Activated naive CD8-positive, alpha-beta T cell treated with anti-CD3 and anti-CD28 coated beads, Interleukin-2, amount 10 ng/mL, durations not matched to agents 7 days and 5 days (primary cell): Measurements from ENCODE around the gene SUCLG2. TPM values are rescaled to one million over a fixed set of nuclear protein-coding genes. Genes with fewer than 3 reads are reported as not detected.

Source experiments
- ATAC-seq: fragments of 150-1000 bp; cut with Tn5 transposase; one replicate; pipeline ENCODE4 v1.10.0; 2021; ENCODE audit warnings: low read depth, moderate library complexity
- POLR2A ChIA-PET: fragments of 350-600 bp; sonication (Branson Sonifier 250); formaldehyde crosslinking; loops from one replicate; lab custom pipeline; 2021; ENCODE audit warnings: antibody characterized with exemption; lab: Charles Lee
- DNase-seq: peaks from one replicate; pipeline ENCODE4 v3.0.0; 2021
- H3K27ac Mint-ChIP-seq: one replicate; pipeline ENCODE4 v1.8.0; 2022; ENCODE audit warnings: mild to moderate bottlenecking, mixed read lengths
- H3K27me3 Mint-ChIP-seq: one replicate; pipeline ENCODE4 v1.8.0; 2022; ENCODE audit warnings: mild to moderate bottlenecking, moderate library complexity, mixed read lengths
- H3K36me3 Mint-ChIP-seq: one replicate; pipeline ENCODE4 v1.8.0; 2021; ENCODE audit warnings: mild to moderate bottlenecking, mixed read lengths
- H3K4me1 Mint-ChIP-seq: one replicate; pipeline ENCODE4 v1.8.0; 2021; ENCODE audit warnings: mixed read lengths
- H3K4me3 Mint-ChIP-seq: one replicate; pipeline ENCODE4 v1.8.0; 2022; ENCODE audit warnings: mild to moderate bottlenecking, moderate library complexity, mixed read lengths
- H3K9me3 Mint-ChIP-seq: one replicate; pipeline ENCODE4 v1.8.0; 2021; ENCODE audit warnings: mixed read lengths
- total RNA-seq, 2 experiments: library from RNA; stranded (reverse); gene quantifications; one replicate each; pipeline ENCODE4 v1.2.3, GENCODE V29; 2021

The SUCLG2 gene
- total RNA-seq, 2 experiments from 2014 or later: 64.0 to 68.2 TPM

- H3K27me3 Mint-ChIP-seq: no peaks in the 10 kb centered on the region
These were observed 270.4 kb downstream of the SUCLG2 start for GRCh38 chr3:67384016-67384415.

GRCh38 chr3:67383379-67383778, 271.0 kb downstream of the SUCLG2 start:
- Mint-ChIP-seq H3K27me3 (no peaks in the 10 kb centered on the region), H3K27ac (no peak overlapping the region), H3K4me3 (no peak overlapping the region), H3K9me3 (peaks cover 6% of the 10 kb centered on the region), H3K4me1 (no peaks in the 10 kb centered on the region), H3K36me3 (peaks cover 24% of the 10 kb centered on the region)
- POLR2A ChIA-PET: no interaction called here
- DNase-seq (no peak), ATAC-seq (no peak)

More at GRCh38 chr3:67384016-67384415, 270.4 kb downstream of the SUCLG2 start:
- Mint-ChIP-seq H3K4me1 (peaks cover 4% of the 10 kb centered on the region), H3K4me3 (no peak overlapping the region), H3K27ac (no peak overlapping the region), H3K9me3 (peaks cover 11% of the 10 kb centered on the region), H3K36me3 (peaks cover 30% of the 10 kb centered on the region)
- DNase-seq: no peak
- POLR2A ChIA-PET: no interaction called here
- ATAC-seq: no peak

DNA sequence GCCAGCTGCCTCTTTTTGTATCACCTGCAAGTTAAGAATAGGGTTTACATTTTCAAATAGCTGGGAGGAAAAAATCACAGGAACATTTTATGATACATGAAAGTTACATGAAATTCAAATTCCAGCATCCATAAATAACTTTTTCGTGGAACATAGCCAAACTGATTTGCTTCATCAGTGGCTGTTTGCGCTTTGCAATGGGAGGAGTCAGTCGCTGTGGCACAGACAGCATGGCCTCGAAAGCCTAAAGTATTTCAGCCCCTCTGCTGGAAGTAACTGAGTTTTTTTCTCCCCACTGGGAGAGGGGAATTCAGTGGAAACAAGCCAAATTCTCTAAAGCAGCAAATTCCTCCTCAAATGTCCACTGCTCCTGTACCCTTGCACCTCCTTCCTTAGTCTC, 271.9 kb downstream of the SUCLG2 start:
- peaks cover 6% of the 10 kb centered on the region for H3K9me3 Mint-ChIP-seq
- POLR2A ChIA-PET: no interaction called here
- no peak overlapping the region for H3K27ac Mint-ChIP-seq
- peaks cover 20% of the 10 kb centered on the region for H3K36me3 Mint-ChIP-seq
- no peaks in the 10 kb centered on the region for H3K27me3 Mint-ChIP-seq
- no peak for DNase-seq
- no peaks in the 10 kb centered on the region for H3K4me1 Mint-ChIP-seq
- no peak for ATAC-seq
- H3K4me3 Mint-ChIP-seq: no peak overlapping the region

DNA sequence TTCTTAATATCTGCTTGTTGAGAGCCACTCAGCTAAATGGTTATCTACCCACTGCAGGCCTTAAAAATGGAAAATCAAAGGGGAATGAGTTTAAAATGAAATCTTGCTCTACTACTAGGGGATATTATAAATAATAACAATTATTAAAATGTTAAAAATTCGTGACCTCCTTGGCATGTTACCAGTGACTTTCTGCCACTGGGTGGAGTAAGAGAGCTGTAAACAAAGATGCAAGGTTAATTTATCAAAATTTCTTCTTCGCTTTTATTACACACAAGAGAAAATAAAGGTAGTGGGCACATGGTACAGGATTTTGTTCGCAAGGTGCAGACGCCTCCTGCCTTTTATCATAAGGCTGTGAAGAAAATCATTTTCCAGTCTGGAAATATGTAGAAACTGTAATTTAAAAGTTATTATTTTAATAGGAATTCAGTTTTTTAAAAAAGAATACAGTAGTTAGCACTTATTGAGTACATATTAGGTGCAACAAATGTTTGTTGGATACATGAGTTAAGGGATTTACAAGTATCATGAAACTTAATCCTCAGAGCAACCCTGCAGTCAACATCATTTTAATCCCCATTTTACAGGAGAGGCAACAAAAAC, 272.6 kb downstream of the SUCLG2 start:
- H3K36me3 Mint-ChIP-seq: peaks cover 17% of the 10 kb centered on the region
- ATAC-seq (no peak), DNase-seq (no peak)
- H3K27me3 Mint-ChIP-seq: no peaks in the 10 kb centered on the region
- H3K4me1 Mint-ChIP-seq: no peaks in the 10 kb centered on the region
- POLR2A ChIA-PET: no interaction called here
- no peak overlapping the region for H3K27ac Mint-ChIP-seq
- peaks cover 4% of the 10 kb centered on the region for H3K9me3 Mint-ChIP-seq
- no peak overlapping the region for H3K4me3 Mint-ChIP-seq

DNA sequence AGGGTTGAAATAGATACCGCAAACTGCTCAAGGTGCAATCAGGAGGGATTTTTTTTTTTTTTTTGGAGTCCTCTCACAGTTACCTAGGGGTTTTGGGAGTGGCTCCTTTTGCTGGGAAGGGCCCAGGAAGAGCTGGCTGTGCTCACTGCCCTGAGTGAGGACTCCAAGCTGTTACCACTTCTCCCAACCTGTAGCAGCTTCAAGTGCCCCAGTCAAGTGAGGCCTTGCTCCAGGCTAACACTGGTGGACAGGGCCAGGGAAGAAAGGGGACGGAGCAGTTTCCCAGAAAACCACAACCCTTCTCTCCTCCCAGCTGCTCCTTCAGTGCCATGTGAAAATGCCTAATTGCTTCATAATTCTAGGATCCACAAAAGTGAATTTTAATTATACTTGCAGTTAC, 274.3 kb downstream of the SUCLG2 start:
- Mint-ChIP-seq H3K27ac (no peak overlapping the region), H3K27me3 (no peaks in the 10 kb centered on the region), H3K4me3 (no peak overlapping the region), H3K36me3 (peaks cover 20% of the 10 kb centered on the region), H3K4me1 (no peaks in the 10 kb centered on the region), H3K9me3 (no peaks in the 10 kb centered on the region)
- ATAC-seq: no peak
- no peak for DNase-seq
- POLR2A ChIA-PET: no interaction called here

DNA sequence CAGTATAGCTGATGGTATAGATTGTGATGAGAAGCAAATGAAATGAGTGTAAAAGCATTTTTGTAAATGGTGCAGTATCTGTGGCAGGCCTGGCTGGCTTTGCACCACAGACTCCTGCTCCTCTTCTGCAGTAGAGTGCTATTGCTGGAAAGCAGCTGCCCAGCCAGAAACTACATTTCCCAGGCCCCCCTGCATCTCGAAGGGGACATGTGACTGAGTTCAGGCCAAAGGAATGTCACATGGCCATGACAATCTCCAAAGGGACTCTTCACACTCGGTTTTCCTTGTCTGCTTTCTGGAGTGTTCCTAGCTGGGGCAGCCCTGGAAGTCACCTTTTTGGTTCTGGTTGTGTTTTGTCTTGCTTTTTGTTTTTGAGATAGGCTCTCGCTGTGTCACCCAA, 277.1 kb downstream of the SUCLG2 start:
- Mint-ChIP-seq H3K4me1 (no peaks in the 10 kb centered on the region), H3K4me3 (no peak overlapping the region), H3K27me3 (no peaks in the 10 kb centered on the region), H3K36me3 (peaks cover 32% of the 10 kb centered on the region), H3K9me3 (no peaks in the 10 kb centered on the region), H3K27ac (no peak overlapping the region)
- DNase-seq (no peak), ATAC-seq (no peak)
- POLR2A ChIA-PET: no interaction called here

- H3K4me1 Mint-ChIP-seq: no peaks in the 10 kb centered on the region
- no peak overlapping the region for H3K27ac Mint-ChIP-seq
- H3K27me3 Mint-ChIP-seq: no peaks in the 10 kb centered on the region
- POLR2A ChIA-PET: no interaction called here
- H3K9me3 Mint-ChIP-seq: no peaks in the 10 kb centered on the region
- peaks cover 38% of the 10 kb centered on the region for H3K36me3 Mint-ChIP-seq
- H3K4me3 Mint-ChIP-seq: no peak overlapping the region
- ATAC-seq (no peak), DNase-seq (no peak)
These were observed 278.0 kb downstream of the SUCLG2 start for GRCh38 chr3:67376416-67376815.

GRCh38 chr3:67375976-67376375, 278.4 kb downstream of the SUCLG2 start:
- POLR2A ChIA-PET: no interaction called here
- Mint-ChIP-seq H3K36me3 (peaks cover 40% of the 10 kb centered on the region), H3K27ac (no peak overlapping the region), H3K4me1 (no peaks in the 10 kb centered on the region), H3K9me3 (no peaks in the 10 kb centered on the region), H3K4me3 (no peak overlapping the region), H3K27me3 (no peaks in the 10 kb centered on the region)
- DNase-seq: no peak
- no peak for ATAC-seq

DNA sequence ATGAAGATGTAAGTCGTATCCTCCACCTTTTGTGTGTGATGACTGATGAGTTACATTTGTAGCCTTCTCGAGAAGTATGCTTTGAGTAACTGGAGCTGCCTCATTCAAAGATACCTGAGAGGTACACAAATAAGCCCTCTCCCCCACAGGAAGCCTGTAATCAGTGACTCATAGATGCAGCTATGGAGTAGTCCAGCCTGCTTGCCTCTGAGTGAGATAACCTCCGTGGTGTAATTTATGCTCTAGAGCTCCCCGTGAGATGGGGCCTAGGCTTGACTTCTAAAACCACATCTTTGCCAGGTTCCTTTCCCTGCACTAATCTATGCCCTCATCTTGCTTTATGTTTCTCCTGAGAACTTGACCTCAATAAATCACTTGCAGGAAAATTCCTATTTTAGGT, 291.7 kb downstream of the SUCLG2 start:
- Mint-ChIP-seq H3K9me3 (no peaks in the 10 kb centered on the region), H3K4me3 (peak overlapping the region; percentile 48), H3K27me3 (no peaks in the 10 kb centered on the region), H3K36me3 (peaks cover 4% of the 10 kb centered on the region), H3K4me1 (peaks cover 29% of the 10 kb centered on the region), H3K27ac (peak overlapping the region; percentile 31)
- DNase-seq (no peak), ATAC-seq (peak; percentile 82)
- POLR2A ChIA-PET: interaction anchor here (1.1 kb wide), 1 partner anchor 292 kb away, joined by 5 read pairs; the partner anchor contains the start of gene SUCLG2

DNA sequence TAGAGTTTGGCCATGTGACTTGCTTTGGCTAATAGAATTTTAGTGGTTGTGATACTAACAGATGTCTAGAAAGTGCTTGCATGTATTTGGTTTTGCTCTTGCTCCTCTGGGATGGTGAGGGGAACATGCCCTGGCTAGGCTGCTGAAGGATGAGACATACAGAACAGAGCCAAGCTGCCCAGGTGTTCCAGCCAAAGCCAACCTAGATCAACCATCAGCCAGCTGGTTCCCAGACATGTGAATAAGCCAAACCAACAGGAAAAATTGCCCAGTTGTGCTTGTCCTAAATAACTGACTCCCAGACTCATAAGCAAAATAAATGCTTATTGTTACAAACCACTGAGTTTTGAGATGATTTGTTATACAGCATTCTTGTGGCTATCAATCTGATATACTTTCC, 292.6 kb downstream of the SUCLG2 start:
- H3K27ac Mint-ChIP-seq: no peak overlapping the region
- H3K4me1 Mint-ChIP-seq: peaks cover 29% of the 10 kb centered on the region
- no peak for DNase-seq
- H3K27me3 Mint-ChIP-seq: no peaks in the 10 kb centered on the region
- ATAC-seq: no peak
- H3K4me3 Mint-ChIP-seq: peak overlapping the region; percentile 11
- H3K9me3 Mint-ChIP-seq: no peaks in the 10 kb centered on the region
- peaks cover 4% of the 10 kb centered on the region for H3K36me3 Mint-ChIP-seq
- POLR2A ChIA-PET: no interaction called here

DNA sequence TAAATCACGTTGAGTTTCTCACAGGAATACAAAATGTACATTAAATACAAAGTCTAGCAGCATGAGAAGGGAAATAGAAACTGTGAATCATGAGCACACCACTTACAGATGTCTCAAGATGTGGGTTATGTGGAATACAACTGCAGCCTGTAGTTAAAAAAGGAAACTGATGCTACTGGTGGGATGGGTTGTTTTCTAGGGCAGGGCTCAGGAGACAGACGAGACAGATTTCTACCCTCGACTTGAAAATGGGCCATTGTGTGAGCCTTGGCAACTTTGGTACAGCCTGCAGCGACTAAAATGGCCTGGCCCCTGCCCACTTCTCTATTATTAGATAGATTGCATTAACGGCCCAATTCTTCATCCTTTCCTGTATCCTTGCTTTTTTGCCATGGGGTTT, 293.1 kb downstream of the SUCLG2 start:
- POLR2A ChIA-PET: no interaction called here
- peaks cover 3% of the 10 kb centered on the region for H3K36me3 Mint-ChIP-seq
- H3K27ac Mint-ChIP-seq: no peak overlapping the region
- H3K4me3 Mint-ChIP-seq: peak overlapping the region; percentile 11
- no peaks in the 10 kb centered on the region for H3K9me3 Mint-ChIP-seq
- H3K4me1 Mint-ChIP-seq: peaks cover 29% of the 10 kb centered on the region
- no peaks in the 10 kb centered on the region for H3K27me3 Mint-ChIP-seq
- ATAC-seq: no peak
- no peak for DNase-seq

GRCh38 chr3:67357610-67358458, 296.6 kb downstream of the SUCLG2 start:
- peak; percentile 39 for ATAC-seq
- Mint-ChIP-seq H3K27ac (no peak overlapping the region), H3K4me3 (peak overlapping the region; percentile 23), H3K9me3 (no peaks in the 10 kb centered on the region), H3K27me3 (no peaks in the 10 kb centered on the region), H3K4me1 (peaks cover 19% of the 10 kb centered on the region), H3K36me3 (no peaks in the 10 kb centered on the region)
- POLR2A ChIA-PET: no interaction called here
- DNase-seq: no peak

GRCh38 chr3:67349551-67350174, 304.7 kb downstream of the SUCLG2 start:
- ATAC-seq: peak; percentile 63
- Mint-ChIP-seq H3K9me3 (peaks cover 12% of the 10 kb centered on the region), H3K4me3 (peak overlapping the region; percentile 16), H3K36me3 (peaks cover 12% of the 10 kb centered on the region), H3K4me1 (peaks cover 5% of the 10 kb centered on the region), H3K27me3 (no peaks in the 10 kb centered on the region), H3K27ac (peak overlapping the region; percentile 44)
- POLR2A ChIA-PET: no interaction called here
- DNase-seq: no peak
